Karpas-422 (cell line): ENCODE results near the gene FBXL4. TPM values are rescaled to one million over a fixed set of nuclear protein-coding genes. Genes with fewer than 3 reads are reported as not detected.

Experiments used
- DNase-seq: peaks from one replicate; pipeline ENCODE4 v3.0.0-alpha.2; 2015
- H2AFZ ChIP-seq: fragments of 200-600 bp; sonication (generic); 2 replicates; pipeline ENCODE4 v1.6.1; 2014; ENCODE audit warnings: antibody characterized with exemption, low read length, mixed read lengths
- H3K27ac ChIP-seq: fragments of 200-600 bp; sonication (generic); 2 replicates; pipeline ENCODE4 v1.5.1; 2014; ENCODE audit warnings: mild to moderate bottlenecking, low read length, moderate library complexity
- H3K27me3 ChIP-seq: fragments of 200-600 bp; sonication (generic); 2 replicates; pipeline ENCODE4 v1.6.1; 2014; ENCODE audit warnings: low read length, mixed read lengths
- H3K36me3 ChIP-seq: fragments of 200-600 bp; sonication (generic); 2 replicates; pipeline ENCODE4 v1.6.1; 2014; ENCODE audit warnings: low read length, mixed read lengths; ENCODE audit not compliant: insufficient read depth
- H3K4me1 ChIP-seq: fragments of 200-600 bp; sonication (generic); 2 replicates; pipeline ENCODE4 v1.6.1; 2014; ENCODE audit warnings: mild to moderate bottlenecking, low read length, mixed read lengths
- H3K4me2 ChIP-seq: fragments of 200-600 bp; sonication (generic); 2 replicates; pipeline ENCODE4 v1.6.1; 2014; ENCODE audit warnings: low read length, low read depth, mild to moderate bottlenecking; ENCODE audit not compliant: poor library complexity, severe bottlenecking
- H3K4me3 ChIP-seq: fragments of 200-600 bp; sonication (generic); 2 replicates; pipeline ENCODE4 v1.5.1; 2014; ENCODE audit warnings: mild to moderate bottlenecking, antibody characterized with exemption, low read length, mixed read lengths
- H3K79me2 ChIP-seq: fragments of 200-600 bp; sonication (generic); 2 replicates; pipeline ENCODE4 v1.6.1; 2014; ENCODE audit warnings: mild to moderate bottlenecking, low read length, mixed read lengths
- H3K9ac ChIP-seq: fragments of 200-600 bp; sonication (generic); 2 replicates; pipeline ENCODE4 v1.6.0; 2014; ENCODE audit warnings: low read length
- H3K9me2 ChIP-seq: fragments of 200-600 bp; sonication (generic), shearing (Covaris generic); replicated peaks from 2 replicates; pipeline ENCODE4 v1.6.0; 2014; ENCODE audit warnings: mild to moderate bottlenecking, low read length, moderate library complexity; ENCODE audit not compliant: insufficient read depth
- H3K9me3 ChIP-seq: fragments of 300-700, 200-600 bp; sonication (generic); 2 replicates; pipeline ENCODE4 v1.6.1; 2014; ENCODE audit warnings: low read length, mixed read lengths
- H4K20me1 ChIP-seq: fragments of 200-600 bp; sonication (generic); 2 replicates; pipeline ENCODE4 v1.6.1; 2014; ENCODE audit warnings: mild to moderate bottlenecking, antibody characterized with exemption, low read length, low read depth; ENCODE audit not compliant: insufficient read depth
- total RNA-seq: library from RNA; depleted of rRNA; stranded (reverse); fragments of >200 nt; shearing (Covaris generic); gene quantifications from 2 replicates; pipeline ENCODE4 v1.2.3, GENCODE V29; 2014; ENCODE audit warnings: low replicate concordance

Gene FBXL4
- total RNA-seq, 1 experiment from 2014 or later = 32.2 TPM

DNA sequence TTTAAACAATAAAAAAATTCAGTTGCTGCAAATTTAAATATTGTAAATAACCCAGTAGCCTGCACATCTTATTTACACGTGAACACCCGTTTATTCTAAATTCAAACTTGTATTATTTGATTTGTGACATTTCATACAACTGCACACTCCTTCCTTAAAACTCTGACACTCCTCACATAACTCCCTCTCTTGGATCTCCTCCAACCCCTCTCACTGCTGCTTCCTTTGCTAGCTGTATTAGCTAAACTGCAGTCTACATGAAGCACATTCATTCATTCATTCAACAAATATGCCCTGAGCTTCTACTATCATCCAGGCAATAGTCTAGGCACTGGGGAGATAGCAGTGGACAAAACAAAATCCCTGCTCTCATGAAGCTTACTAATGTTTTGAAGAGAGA is 47.0 kb downstream of the FBXL4 start:
- Histone ChIP-seq H3K4me2 (no peak overlapping the region), H3K9ac (no peak overlapping the region), H3K79me2 (peaks cover 51% of the 10 kb centered on the region), H3K9me3 (no peaks in the 10 kb centered on the region), H3K36me3 (peaks cover 72% of the 10 kb centered on the region), H2AFZ (no peak overlapping the region), H3K4me3 (no peak overlapping the region), H4K20me1 (no peaks in the 10 kb centered on the region), H3K4me1 (no peaks in the 10 kb centered on the region), H3K27me3 (no peaks in the 10 kb centered on the region), H3K27ac (no peak overlapping the region), H3K9me2 (no peaks in the 10 kb centered on the region)
- no peak for DNase-seq

DNA sequence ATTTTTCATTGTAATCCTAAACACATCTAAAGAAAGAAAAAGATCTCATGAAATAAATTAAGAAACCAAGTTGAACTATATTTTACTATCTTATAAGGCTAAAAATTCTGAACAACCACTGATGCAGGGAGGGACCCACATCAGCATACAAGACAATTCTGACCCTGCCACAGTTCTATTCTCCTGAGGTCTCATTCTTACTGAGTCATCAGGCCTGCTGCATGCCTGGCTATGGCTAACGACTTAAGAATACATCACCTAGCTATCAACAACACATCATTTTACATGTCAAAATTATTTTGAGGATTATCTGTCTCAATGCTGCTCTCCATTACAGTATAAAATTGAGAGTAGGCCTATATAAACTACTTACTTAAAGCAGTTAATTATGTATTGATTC is 52.9 kb downstream of the FBXL4 start:
- peaks cover 59% of the 10 kb centered on the region for H3K79me2 ChIP-seq
- H2AFZ ChIP-seq = no peak overlapping the region
- no peaks in the 10 kb centered on the region for H3K9me3 ChIP-seq
- no peaks in the 10 kb centered on the region for H3K4me1 ChIP-seq
- H3K9me2 ChIP-seq = no peaks in the 10 kb centered on the region
- H4K20me1 ChIP-seq = no peaks in the 10 kb centered on the region
- no peak overlapping the region for H3K4me2 ChIP-seq
- no peak for DNase-seq
- no peak overlapping the region for H3K4me3 ChIP-seq
- H3K27me3 ChIP-seq = no peaks in the 10 kb centered on the region
- no peak overlapping the region for H3K9ac ChIP-seq
- H3K36me3 ChIP-seq = peaks cover 46% of the 10 kb centered on the region; the same call in 1 of the 2 replicates
- H3K27ac ChIP-seq = no peak overlapping the region

DNA sequence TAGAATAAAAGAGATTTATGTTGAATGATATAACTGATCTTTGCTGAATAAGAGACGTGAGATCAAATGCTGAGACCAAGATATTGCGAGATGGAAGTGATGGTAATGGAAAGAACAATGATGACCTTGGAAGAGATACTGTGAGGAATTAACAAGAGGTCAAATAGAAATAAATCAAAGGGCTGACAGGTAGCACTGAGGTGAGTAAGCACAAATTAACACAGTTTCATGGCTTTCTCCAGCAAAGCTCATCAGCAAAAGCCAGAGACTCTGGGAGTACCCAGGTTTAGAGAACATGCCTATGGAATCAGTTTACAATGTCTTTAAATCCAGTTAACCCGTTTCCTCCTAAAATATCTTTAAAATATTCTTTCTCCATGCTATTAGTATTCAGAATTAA is 60.1 kb downstream of the FBXL4 start:
- Histone ChIP-seq H3K9me2 (no peaks in the 10 kb centered on the region), H3K27me3 (no peaks in the 10 kb centered on the region)

DNA sequence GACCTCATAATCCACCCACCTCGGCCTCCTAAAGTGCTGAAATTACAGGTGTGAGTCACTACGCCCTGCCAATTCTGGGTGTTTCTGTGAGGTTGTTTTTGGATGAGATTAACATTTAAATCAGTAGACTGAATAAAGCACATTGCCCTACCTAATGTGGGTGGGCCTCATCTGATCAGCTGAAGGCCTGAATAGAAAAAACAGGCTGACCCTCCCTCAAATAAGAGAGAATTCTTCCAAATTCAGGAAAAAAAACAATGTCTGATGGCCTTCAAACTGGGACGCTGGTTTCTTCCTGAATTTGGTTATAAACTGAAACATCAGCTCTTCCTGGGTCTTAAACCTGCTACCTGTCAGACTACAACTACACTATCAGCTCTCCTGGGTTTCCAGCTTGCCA is 62.4 kb downstream of the FBXL4 start:
- H3K27ac ChIP-seq = no peak overlapping the region
- no peak overlapping the region for H3K9ac ChIP-seq
- no peaks in the 10 kb centered on the region for H3K9me3 ChIP-seq
- no peak overlapping the region for H3K4me3 ChIP-seq
- DNase-seq = no peak
- H2AFZ ChIP-seq = no peak overlapping the region
- H3K4me1 ChIP-seq = no peaks in the 10 kb centered on the region
- no peak overlapping the region for H3K4me2 ChIP-seq
- H3K79me2 ChIP-seq = peaks cover 10% of the 10 kb centered on the region; the same call in 1 of the 2 replicates
- 0 out of 2 replicates have a peak, but pooled peaks cover 5% of the 10 kb centered on the region for H3K36me3 ChIP-seq
- no peaks in the 10 kb centered on the region for H3K9me2 ChIP-seq
- H4K20me1 ChIP-seq = no peaks in the 10 kb centered on the region
- H3K27me3 ChIP-seq = no peaks in the 10 kb centered on the region

More for the DNA sequence above, 60.1 kb downstream of the FBXL4 start:
- H3K79me2 ChIP-seq = peaks cover 22% of the 10 kb centered on the region
- H3K4me1 ChIP-seq = no peaks in the 10 kb centered on the region
- H4K20me1 ChIP-seq = no peaks in the 10 kb centered on the region
- peaks cover 16% of the 10 kb centered on the region; the same call in 1 of the 2 replicates for H3K36me3 ChIP-seq
- DNase-seq = no peak
- H3K9ac ChIP-seq = no peak overlapping the region
- H3K9me3 ChIP-seq = no peaks in the 10 kb centered on the region
- no peak overlapping the region for H3K27ac ChIP-seq
- H2AFZ ChIP-seq = no peak overlapping the region
- H3K4me2 ChIP-seq = no peak overlapping the region
- H3K4me3 ChIP-seq = no peak overlapping the region

DNA sequence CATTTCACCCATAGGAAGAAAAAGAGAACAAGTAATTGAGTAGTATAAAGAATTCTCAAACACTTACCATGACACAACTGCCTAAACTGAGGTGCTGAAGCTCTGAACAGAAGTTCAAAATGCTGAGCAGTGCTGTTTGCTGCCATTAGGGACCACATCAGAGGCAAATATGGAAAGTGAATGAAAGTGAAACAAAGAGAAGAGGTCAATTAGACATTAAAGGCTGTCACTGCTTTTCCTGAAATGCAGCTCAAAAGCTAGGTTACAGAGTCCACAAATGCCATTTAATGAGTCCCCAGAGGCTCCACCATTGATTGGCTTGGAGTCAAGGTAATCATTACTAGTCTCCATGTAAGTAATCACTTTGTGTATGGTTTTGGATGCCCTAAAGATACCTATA is 67.3 kb downstream of the FBXL4 start:
- H3K4me3 ChIP-seq = no peak overlapping the region
- no peaks in the 10 kb centered on the region for H3K4me1 ChIP-seq
- H3K27me3 ChIP-seq = no peaks in the 10 kb centered on the region
- peaks cover 3% of the 10 kb centered on the region; the same call in 1 of the 2 replicates for H3K79me2 ChIP-seq
- H3K9ac ChIP-seq = no peak overlapping the region
- no peak for DNase-seq
- peaks cover 12% of the 10 kb centered on the region; the same call in 1 of the 2 replicates for H3K36me3 ChIP-seq
- H3K4me2 ChIP-seq = no peak overlapping the region
- H4K20me1 ChIP-seq = no peaks in the 10 kb centered on the region
- H3K27ac ChIP-seq = no peak overlapping the region
- H3K9me3 ChIP-seq = no peaks in the 10 kb centered on the region
- H3K9me2 ChIP-seq = no peaks in the 10 kb centered on the region
- no peak overlapping the region for H2AFZ ChIP-seq

DNA sequence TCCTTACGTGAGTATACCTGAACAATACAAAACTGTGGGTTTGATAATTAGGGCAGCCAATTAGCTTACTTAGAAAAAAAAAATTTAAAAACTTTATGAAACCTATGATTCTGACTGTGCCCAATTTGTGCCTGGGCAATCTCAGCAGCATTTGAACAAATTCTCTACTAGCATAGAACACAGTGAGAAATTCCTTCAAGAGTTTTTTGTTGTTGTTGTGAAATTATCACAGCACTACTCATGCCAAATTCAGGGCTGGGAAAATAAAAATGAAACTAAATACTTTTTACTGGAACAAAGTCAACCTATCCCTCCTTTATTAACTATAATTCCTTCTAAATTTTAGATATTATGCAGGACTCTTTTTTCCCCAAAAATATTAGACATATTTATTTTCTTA is 70.5 kb downstream of the FBXL4 start:
- no peak overlapping the region for H3K27ac ChIP-seq
- no peaks in the 10 kb centered on the region for H3K9me2 ChIP-seq
- no peaks in the 10 kb centered on the region for H3K27me3 ChIP-seq
- H3K36me3 ChIP-seq = peaks cover 33% of the 10 kb centered on the region
- H3K9me3 ChIP-seq = no peaks in the 10 kb centered on the region
- no peaks in the 10 kb centered on the region for H4K20me1 ChIP-seq
- peaks cover 6% of the 10 kb centered on the region; the same call in 1 of the 2 replicates for H3K79me2 ChIP-seq
- no peak for DNase-seq
- H3K9ac ChIP-seq = no peak overlapping the region
- H3K4me2 ChIP-seq = no peak overlapping the region
- no peak overlapping the region for H2AFZ ChIP-seq
- no peak overlapping the region for H3K4me3 ChIP-seq
- H3K4me1 ChIP-seq = no peaks in the 10 kb centered on the region

DNA sequence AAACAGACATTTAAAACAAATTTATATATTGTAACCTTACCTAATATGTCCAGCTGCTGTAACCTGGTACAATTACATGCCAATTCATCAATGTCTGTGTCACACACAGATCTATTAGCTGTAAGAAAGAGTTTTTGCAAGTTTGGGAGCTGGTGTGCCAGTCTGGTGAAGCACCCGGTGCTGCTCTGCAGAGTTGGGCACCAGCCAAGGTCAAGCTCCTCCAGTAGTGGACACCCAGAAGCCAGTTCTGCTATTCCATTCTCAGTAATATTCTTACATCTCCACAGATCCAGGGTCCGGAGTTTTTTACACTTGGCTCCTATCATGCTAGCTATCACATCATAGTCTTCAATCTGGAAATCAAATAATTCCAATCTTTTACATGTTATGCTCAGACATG is 72.4 kb downstream of the FBXL4 start:
- Histone ChIP-seq H3K9ac (no peak overlapping the region), H3K4me1 (no peaks in the 10 kb centered on the region), H3K9me2 (no peaks in the 10 kb centered on the region), H2AFZ (no peak overlapping the region), H3K27ac (no peak overlapping the region), H3K4me2 (no peak overlapping the region), H3K27me3 (no peaks in the 10 kb centered on the region), H3K9me3 (no peaks in the 10 kb centered on the region), H3K4me3 (no peak overlapping the region), H3K79me2 (0 out of 2 replicates have a peak, but pooled peaks cover 3% of the 10 kb centered on the region), H4K20me1 (no peaks in the 10 kb centered on the region), H3K36me3 (peaks cover 43% of the 10 kb centered on the region)
- DNase-seq = no peak

DNA sequence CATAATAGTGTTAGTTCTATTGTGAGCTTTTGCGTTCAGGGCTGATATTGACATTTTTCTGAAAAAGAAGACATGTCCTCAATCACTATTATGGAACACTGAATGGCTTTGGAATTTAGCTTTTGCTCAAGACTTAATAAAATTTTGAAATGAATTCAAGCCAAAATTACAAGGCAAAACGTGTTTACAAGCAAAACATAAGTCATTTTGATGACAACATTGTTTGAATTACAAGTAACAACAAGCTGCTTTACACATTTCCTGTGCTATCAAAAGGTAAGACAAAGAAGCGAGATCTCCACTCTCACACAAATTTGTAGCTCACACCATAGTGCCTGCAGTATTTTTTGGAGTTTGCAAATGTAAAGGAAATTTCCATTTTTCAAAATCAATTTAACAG is 75.9 kb downstream of the FBXL4 start:
- H3K9me2 ChIP-seq = no peaks in the 10 kb centered on the region
- H3K9ac ChIP-seq = no peak overlapping the region
- H3K4me2 ChIP-seq = no peak overlapping the region
- H3K9me3 ChIP-seq = 0 out of 2 replicates have a peak, but pooled peaks cover 3% of the 10 kb centered on the region
- no peak overlapping the region for H3K4me3 ChIP-seq
- 0 out of 2 replicates have a peak, but pooled peaks cover 3% of the 10 kb centered on the region for H3K79me2 ChIP-seq
- H3K36me3 ChIP-seq = peaks cover 58% of the 10 kb centered on the region
- H4K20me1 ChIP-seq = no peaks in the 10 kb centered on the region
- H2AFZ ChIP-seq = no peak overlapping the region
- H3K27me3 ChIP-seq = no peaks in the 10 kb centered on the region
- H3K4me1 ChIP-seq = no peaks in the 10 kb centered on the region
- H3K27ac ChIP-seq = no peak overlapping the region
- DNase-seq = no peak
